Activated CD8-positive, alpha-beta T cell treated with anti-CD3 and anti-CD28 coated beads for 36 hours (primary cell): Measurements from ENCODE around the gene ZNF219. TPM values are rescaled to one million over a fixed set of nuclear protein-coding genes. Genes with fewer than 3 reads are reported as not detected.

ENCODE experiments used
- total RNA-seq, 2 experiments: library from RNA; stranded (reverse); gene quantifications; one replicate each; pipeline ENCODE4 v1.2.3, GENCODE V29; 2021

ZNF219 gene
- total RNA-seq, 2 experiments from 2014 or later, result 7.2 to 8.2 TPM

Other genes with a start within 250 kb of the ZNF219 start
- not detected for gene RNASE3, start 207.3 kb downstream of the ZNF219 start, total RNA-seq
- not detected for gene RNASE2, start 143.2 kb downstream of the ZNF219 start, total RNA-seq
- 10 to 100 TPM; 88.4 to 92.0 TPM for gene METTL17, start 108.7 kb downstream of the ZNF219 start, total RNA-seq
- not detected for gene SLC39A2, start 99.4 kb downstream of the ZNF219 start, total RNA-seq
- gene NDRG2, start 73.6 kb downstream of the ZNF219 start, total RNA-seq, result 1 to 10 TPM; 4.3 to 5.3 TPM
- gene TPPP2, start 68.4 kb downstream of the ZNF219 start, total RNA-seq, result not detected
- not detected for gene RNASE13, start 63.8 kb downstream of the ZNF219 start, total RNA-seq
- gene RNASE7, start 56.3 kb downstream of the ZNF219 start, total RNA-seq, result not detected
- gene RNASE8, start 40.8 kb downstream of the ZNF219 start, total RNA-seq, result not detected
- gene ARHGEF40, start 28.4 kb downstream of the ZNF219 start, total RNA-seq, result under 1 TPM; 0.18 to 0.23 TPM
- gene TMEM253, start 2.4 kb upstream of the ZNF219 start, total RNA-seq, result not detected
- under 1 TPM in 1 of 2 experiments, not detected in 1; 0.07 TPM for gene OR5AU1, start 57.4 kb upstream of the ZNF219 start, total RNA-seq
- 1,000 to 10,000 TPM; 1,078 to 1,115 TPM for gene HNRNPC, start 170.8 kb upstream of the ZNF219 start, total RNA-seq
- gene RPGRIP1, start 181.4 kb upstream of the ZNF219 start, total RNA-seq, result not detected